Stimulated activated CD8-positive, alpha-beta memory T cell treated with anti-CD3 and anti-CD28 coated beads, Interleukin-7, amount 100 ng/mL, for 48 hours (primary cell): Measurements from ENCODE around the gene ST7.

ENCODE experiments used
- DNase-seq, 2 donors: peaks; one replicate each; pipeline ENCODE4 v3.0.0-alpha.2; 2020; ENCODE audit warnings: low read depth in 1 of 2; ENCODE audit errors: extremely low read depth in 1 of 2

Gene ST7

GRCh38 chr7:117051808-117052207 is 98.5 kb downstream of the ST7 start:
- DNase-seq = no peak

- no peak for DNase-seq
These were observed 100.1 kb downstream of the ST7 start for GRCh38 chr7:117053432-117053831.

GRCh38 chr7:117061751-117062150 is 108.5 kb downstream of the ST7 start:
- no peak for DNase-seq

GRCh38 chr7:117062300-117062699 is 109.0 kb downstream of the ST7 start:
- DNase-seq = no peak

GRCh38 chr7:117064688-117065087 is 111.4 kb downstream of the ST7 start:
- DNase-seq = no peak

GRCh38 chr7:117065571-117066150 is 112.4 kb downstream of the ST7 start:
- DNase-seq = no peak

- DNase-seq = no peak
These were observed 113.4 kb downstream of the ST7 start for GRCh38 chr7:117066668-117067067.

- no peak for DNase-seq
These were observed 114.0 kb downstream of the ST7 start for GRCh38 chr7:117067340-117067739.

GRCh38 chr7:117068511-117069145 is 115.3 kb downstream of the ST7 start:
- no peak for DNase-seq

GRCh38 chr7:117069379-117069778 is 116.1 kb downstream of the ST7 start:
- DNase-seq = no peak

GRCh38 chr7:117071551-117071950 is 118.2 kb downstream of the ST7 start:
- no peak for DNase-seq

- no peak for DNase-seq
These were observed 119.4 kb downstream of the ST7 start for GRCh38 chr7:117072620-117073118.

- DNase-seq = no peak
These were observed 121.1 kb downstream of the ST7 start for GRCh38 chr7:117074378-117074777.

GRCh38 chr7:117075934-117076333 is 122.6 kb downstream of the ST7 start:
- DNase-seq = no peak

- DNase-seq = no peak
These were observed 123.2 kb downstream of the ST7 start for GRCh38 chr7:117076426-117076943.

GRCh38 chr7:117077658-117078057 is 124.4 kb downstream of the ST7 start:
- DNase-seq = no peak

- no peak for DNase-seq
These were observed 129.3 kb downstream of the ST7 start for GRCh38 chr7:117082647-117083046.

- no peak for DNase-seq
These were observed 130.3 kb downstream of the ST7 start for GRCh38 chr7:117083648-117084047.

- no peak for DNase-seq
These were observed 131.0 kb downstream of the ST7 start for GRCh38 chr7:117084286-117084685.

- no peak for DNase-seq
These were observed 132.0 kb downstream of the ST7 start for GRCh38 chr7:117085275-117085674.

GRCh38 chr7:117085769-117086463 is 132.6 kb downstream of the ST7 start:
- no peak for DNase-seq

- DNase-seq = peak in 1 of 2 donors; percentile 4
These were observed 133.5 kb downstream of the ST7 start for GRCh38 chr7:117086788-117087187.
